H9 (cell line): ENCODE data around the gene ILK. TPM values are rescaled to one million over a fixed set of nuclear protein-coding genes. Genes with fewer than 3 reads are reported as not detected.

Source experiments
- DNase-seq: peaks from one replicate; pipeline ENCODE4 v3.0.0-alpha.2; 2017
- H2AFZ ChIP-seq: one replicate; pipeline ENCODE4 v1.6.1; 2013; ENCODE audit warnings: mild to moderate bottlenecking, low read length, control low read depth, moderate library complexity
- H2AK5ac ChIP-seq: 2 replicates; pipeline ENCODE4 v1.6.1; 2013; ENCODE audit warnings: low read length, control low read depth, mixed read lengths; ENCODE audit not compliant: insufficient read length
- H2BK120ac ChIP-seq: one replicate; pipeline ENCODE4 v1.6.1; 2013; ENCODE audit warnings: low read depth, mild to moderate bottlenecking, low read length, control low read depth, inconsistent platforms; ENCODE audit not compliant: poor library complexity, severe bottlenecking
- H2BK12ac ChIP-seq: 2 replicates; pipeline ENCODE4 v1.6.1; 2013; ENCODE audit warnings: low read length, control low read depth, mixed read lengths, low read depth; ENCODE audit not compliant: insufficient read length
- H2BK15ac ChIP-seq: 2 replicates; pipeline ENCODE4 v1.6.1; 2013; ENCODE audit warnings: low read depth, low read length, control low read depth
- H2BK20ac ChIP-seq: one replicate; pipeline ENCODE4 v1.6.1; 2013; ENCODE audit warnings: low read depth, mild to moderate bottlenecking, low read length, control low read depth, inconsistent platforms; ENCODE audit not compliant: poor library complexity, severe bottlenecking
- H2BK5ac ChIP-seq: 2 replicates; pipeline ENCODE4 v1.6.1; 2013; ENCODE audit warnings: low read length, control low read depth, mixed read lengths; ENCODE audit not compliant: insufficient read length
- H3K14ac ChIP-seq: 2 replicates; pipeline ENCODE4 v1.6.1; 2013; ENCODE audit warnings: low read length, control low read depth; ENCODE audit not compliant: insufficient read depth
- H3K18ac ChIP-seq: 2 replicates; pipeline ENCODE4 v1.6.1; 2013; ENCODE audit warnings: low read depth, mild to moderate bottlenecking, mixed read lengths, low read length, control low read depth; ENCODE audit not compliant: insufficient read length
- H3K23ac ChIP-seq: 2 replicates; pipeline ENCODE4 v1.6.1; 2013; ENCODE audit warnings: low read length, control low read depth, mixed read lengths, low read depth; ENCODE audit not compliant: insufficient read length
- H3K23me2 ChIP-seq: 2 replicates; pipeline ENCODE4 v1.6.1; 2013; ENCODE audit warnings: low read depth, mild to moderate bottlenecking, mixed read lengths, low read length, control low read depth; ENCODE audit not compliant: insufficient read length, poor library complexity, severe bottlenecking
- H3K27ac ChIP-seq: 2 replicates; pipeline ENCODE4 v1.5.1; 2013; ENCODE audit warnings: low read length, control low read depth, mixed read lengths, low read depth; ENCODE audit not compliant: insufficient read length
- H3K27me3 ChIP-seq: 2 replicates; pipeline ENCODE4 v1.6.1; 2013; ENCODE audit warnings: low read length, control low read depth, inconsistent platforms; ENCODE audit not compliant: insufficient read depth
- H3K4ac ChIP-seq: 2 replicates; pipeline ENCODE4 v1.6.1; 2013; ENCODE audit warnings: low read depth, mild to moderate bottlenecking, control low read depth, inconsistent platforms, low read length, moderate library complexity
- H3K4me1 ChIP-seq: 2 replicates; pipeline ENCODE4 v1.6.1; 2013; ENCODE audit warnings: low read length, control low read depth, inconsistent platforms; ENCODE audit not compliant: insufficient read depth
- H3K4me2 ChIP-seq: 2 replicates; pipeline ENCODE4 v1.6.1; 2013; ENCODE audit warnings: low read length, control low read depth, mixed read lengths; ENCODE audit not compliant: insufficient read length, insufficient read depth
- H3K56ac ChIP-seq: 2 replicates; pipeline ENCODE4 v1.6.1; 2013; ENCODE audit warnings: low read depth, mild to moderate bottlenecking, mixed read lengths, low read length, control low read depth; ENCODE audit not compliant: insufficient read length
- H3K79me1 ChIP-seq: 2 replicates; pipeline ENCODE4 v1.6.1; 2013; ENCODE audit warnings: low read depth, mild to moderate bottlenecking, moderate library complexity, low read length, control low read depth, inconsistent platforms; ENCODE audit not compliant: insufficient read depth, poor library complexity, severe bottlenecking
- H3K79me2 ChIP-seq: 2 replicates; pipeline ENCODE4 v1.6.1; 2013; ENCODE audit warnings: low read length, control low read depth, inconsistent platforms; ENCODE audit not compliant: insufficient read depth
- H3K9ac ChIP-seq: 2 replicates; pipeline ENCODE4 v1.6.1; 2013; ENCODE audit warnings: low read length, control low read depth, mixed read lengths; ENCODE audit not compliant: insufficient read length; ENCODE audit errors: extremely low read depth
- H3K9me3 ChIP-seq: one replicate; pipeline ENCODE4 v1.6.1; 2013; ENCODE audit warnings: low read depth, low read length, inconsistent platforms; ENCODE audit not compliant: control insufficient read depth
- H3T11ph ChIP-seq: one replicate; pipeline ENCODE4 v1.6.1; 2013; ENCODE audit warnings: mild to moderate bottlenecking, low read length, control low read depth, inconsistent platforms
- H4K20me1 ChIP-seq: one replicate; pipeline ENCODE4 v1.6.1; 2013; ENCODE audit not compliant: control insufficient read depth, insufficient read length, insufficient read depth
- H4K5ac ChIP-seq: 2 replicates; pipeline ENCODE4 v1.6.1; 2013; ENCODE audit warnings: low read depth, mild to moderate bottlenecking, mixed read lengths, low read length, control low read depth; ENCODE audit not compliant: insufficient read length
- H4K8ac ChIP-seq: replicated peaks from 2 replicates; pipeline ENCODE4 v1.6.1; 2013; ENCODE audit warnings: low read length, control low read depth, mixed read lengths, low read depth; ENCODE audit not compliant: insufficient read length
- H4K91ac ChIP-seq: 2 replicates; pipeline ENCODE4 v1.6.1; 2013; ENCODE audit warnings: low read depth, mild to moderate bottlenecking, moderate library complexity, mixed read lengths, low read length, control low read depth; ENCODE audit not compliant: insufficient read length
- H3K27ac Mint-ChIP-seq, 3 experiments: 2 replicates in 2 of 3; 3 replicates in 1 of 3; pipeline ENCODE4 v1.8.0; 2020 to 2021; ENCODE audit warnings: mixed read lengths in 3 of 3, mild to moderate bottlenecking in 1 of 3, moderate library complexity in 1 of 3
- H3K27me3 Mint-ChIP-seq: 2 replicates; pipeline ENCODE4 v1.8.0; 2021; ENCODE audit warnings: low read depth, mild to moderate bottlenecking, moderate library complexity, mixed read lengths
- H3K36me3 Mint-ChIP-seq, 3 experiments: 2 replicates in 2 of 3; 3 replicates in 1 of 3; pipeline ENCODE4 v1.8.0; 2020 to 2021; ENCODE audit warnings: low read depth in 3 of 3, mixed read lengths in 3 of 3; ENCODE audit not compliant: insufficient read depth in 1 of 3
- H3K4me1 Mint-ChIP-seq, 2 experiments: 2 replicates each; pipeline ENCODE4 v1.8.0; 2020; ENCODE audit warnings: mixed read lengths in 2 of 2
- H3K4me3 Mint-ChIP-seq, 2 experiments: 2 replicates in 1 of 2; 3 replicates in 1 of 2; pipeline ENCODE4 v1.8.0; 2020 to 2021; ENCODE audit warnings: mild to moderate bottlenecking in 2 of 2, mixed read lengths in 2 of 2, moderate library complexity in 1 of 2
- H3K9me3 Mint-ChIP-seq, 2 experiments: 2 replicates in 1 of 2; 3 replicates in 1 of 2; pipeline ENCODE4 v1.8.0; 2020; ENCODE audit warnings: mild to moderate bottlenecking in 2 of 2, mixed read lengths in 2 of 2, moderate library complexity in 1 of 2
- WGBS: extraction: QIAGEN DNeasy Blood & Tissue Kit; methylation state at CpG from one replicate; pipeline ENCODE4 v1.1.7; 2013; ENCODE audit warnings: missing lambda C conversion rate, low lambda C conversion rate, mixed read lengths; ENCODE audit not compliant: insufficient read length; ENCODE audit errors: extremely low coverage; 5-methylcytosine and 5-hydroxymethylcytosine counted together
- total RNA-seq: library from RNA; stranded (reverse); gene quantifications from 2 replicates; pipeline ENCODE4 v1.2.1, GENCODE V29; 2021
- TF ChIP-seq, protein P1 (sequence below): fragments of 200-600 bp; sonication (generic); conservative IDR thresholded peaks from 3 replicates; pipeline ENCODE4 v1.8.0; 2021; ENCODE audit warnings: antibody characterized with exemption, mild to moderate bottlenecking

ILK gene
- total RNA-seq, 1 experiment from 2014 or later = 100 TPM

- Histone ChIP-seq H2BK15ac (no peak overlapping the region), H2BK12ac (no peak overlapping the region), H3K18ac (no peak overlapping the region), H3K4ac (no peak overlapping the region), H4K20me1 (no peaks in the 10 kb centered on the region), H4K91ac (no peak overlapping the region), H2BK20ac (no peak overlapping the region), H3K9ac (no peak overlapping the region), H3K79me2 (no peaks in the 10 kb centered on the region), H2AK5ac (no peak overlapping the region), H3K27me3 (peaks cover 18% of the 10 kb centered on the region; the same call in 1 of the 2 replicates), H2AFZ (no peak overlapping the region), H2BK120ac (no peak overlapping the region), H4K5ac (no peak overlapping the region), H3K23ac (no peak overlapping the region), H3K14ac (0 out of 2 replicates have a peak overlapping the region, but pooled peaks have one; percentile 3), H3K79me1 (no peaks in the 10 kb centered on the region), H3K4me1 (no peaks in the 10 kb centered on the region), H3K56ac (no peak overlapping the region), H3K27ac (no peak overlapping the region), H3T11ph (no peak overlapping the region), H3K9me3 (no peaks in the 10 kb centered on the region), H3K4me2 (peak overlapping the region; percentile 50), H4K8ac (no peak overlapping the region), H2BK5ac (no peak overlapping the region), H3K23me2 (peaks cover 9% of the 10 kb centered on the region)
- WGBS = no CpG with 5 or more reads among the region's 102 CpGs
- Mint-ChIP-seq H3K4me1 (peaks cover 3% of the 10 kb centered on the region in 2 experiments; a peak in 2 of 4 replicates), H3K4me3 (peak overlapping the region; percentile 59 to 76), H3K27ac (no peak overlapping the region), H3K36me3 (peaks cover 2 to 31% (median 17%) of the 10 kb centered on the region in 3 experiments; a peak in 6 of 7 replicates), H3K9me3 (no peaks in the 10 kb centered on the region), H3K27me3 (peaks cover 49% of the 10 kb centered on the region)
- DNase-seq = peak; percentile 68
- TF ChIP-seq, protein P1, sequence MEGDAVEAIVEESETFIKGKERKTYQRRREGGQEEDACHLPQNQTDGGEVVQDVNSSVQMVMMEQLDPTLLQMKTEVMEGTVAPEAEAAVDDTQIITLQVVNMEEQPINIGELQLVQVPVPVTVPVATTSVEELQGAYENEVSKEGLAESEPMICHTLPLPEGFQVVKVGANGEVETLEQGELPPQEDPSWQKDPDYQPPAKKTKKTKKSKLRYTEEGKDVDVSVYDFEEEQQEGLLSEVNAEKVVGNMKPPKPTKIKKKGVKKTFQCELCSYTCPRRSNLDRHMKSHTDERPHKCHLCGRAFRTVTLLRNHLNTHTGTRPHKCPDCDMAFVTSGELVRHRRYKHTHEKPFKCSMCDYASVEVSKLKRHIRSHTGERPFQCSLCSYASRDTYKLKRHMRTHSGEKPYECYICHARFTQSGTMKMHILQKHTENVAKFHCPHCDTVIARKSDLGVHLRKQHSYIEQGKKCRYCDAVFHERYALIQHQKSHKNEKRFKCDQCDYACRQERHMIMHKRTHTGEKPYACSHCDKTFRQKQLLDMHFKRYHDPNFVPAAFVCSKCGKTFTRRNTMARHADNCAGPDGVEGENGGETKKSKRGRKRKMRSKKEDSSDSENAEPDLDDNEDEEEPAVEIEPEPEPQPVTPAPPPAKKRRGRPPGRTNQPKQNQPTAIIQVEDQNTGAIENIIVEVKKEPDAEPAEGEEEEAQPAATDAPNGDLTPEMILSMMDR = no peak
These were observed 26.5 kb downstream of the ILK start for GRCh38 chr11:6629892-6630631.
